Measurements from ENCODE around the gene SH3TC2. TPM values are rescaled to one million over a fixed set of nuclear protein-coding genes. Genes with fewer than 3 reads are reported as not detected.

The SH3TC2 gene
- total RNA-seq, 1 experiment from 2014 or later: 38.8 TPM

DNA sequence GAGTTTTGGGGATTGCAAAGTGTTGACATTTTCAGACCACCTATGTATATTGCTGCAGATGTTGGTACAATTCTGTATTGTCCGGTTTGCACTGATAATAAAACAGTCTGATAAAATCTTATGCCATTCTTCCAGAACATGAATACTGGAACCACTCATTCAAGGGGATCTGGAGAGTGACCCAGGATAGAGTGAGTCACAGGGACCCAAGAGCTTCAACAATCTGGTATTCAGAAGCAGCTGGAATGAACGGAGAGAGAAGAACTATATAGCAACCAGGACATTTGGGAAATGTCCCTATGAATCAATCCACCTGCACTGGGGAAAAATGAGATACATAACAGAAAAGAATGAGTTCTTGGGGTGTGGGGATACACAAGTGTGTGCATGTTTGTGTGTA lies 73.3 kb downstream of the SH3TC2 start:
- POLR2A ChIA-PET (ENCODE audit: unreplicated experiment): no interaction called here
- no peak overlapping the region for H3K4me2 ChIP-seq
- no peaks in the 10 kb centered on the region for H4K20me1 ChIP-seq (ENCODE audit: insufficient read depth)
- no peaks in the 10 kb centered on the region for H3K9me2 ChIP-seq (ENCODE audit: insufficient read depth)
- H3K27ac ChIP-seq: no peak overlapping the region
- peaks cover 46% of the 10 kb centered on the region for H3K4me1 ChIP-seq (replicated peaks; ENCODE audit: insufficient read depth)
- intact Hi-C loops (cut with micrococcal nuclease; ENCODE audit: unreplicated experiment): no loop called here
- peaks cover 15% of the 10 kb centered on the region for H3F3A ChIP-seq (ENCODE audit: insufficient read depth, low read depth)
- H3K9me3 ChIP-seq (ENCODE audit: insufficient read depth, low read depth): peaks cover 7% of the 10 kb centered on the region
- no peaks in the 10 kb centered on the region for H3K79me2 ChIP-seq (ENCODE audit: low read depth)
- BruUV-seq (replicated peaks): no TSS peak
- TF ChIP-seq EZH2 (IDR thresholded peaks at IDR 0.05; ENCODE audit: low read depth) (no peak), CTCF (conservative IDR thresholded peaks at IDR 0.05) (no peak)
- no peak for DNase-seq
- no peaks in the 10 kb centered on the region for H3K27me3 ChIP-seq (ENCODE audit: insufficient read depth, low read depth)
- no peak overlapping the region for H2AFZ ChIP-seq
- H3K4me3 ChIP-seq: no peak overlapping the region
- CTCF ChIA-PET: interaction anchor here (0.5 kb wide), 1 partner anchor 135 kb away, joined by 6 read pairs; no protein-coding TSS in a partner anchor
- no peaks in the 10 kb centered on the region for H3K36me3 ChIP-seq (ENCODE audit: low read depth)

DNA sequence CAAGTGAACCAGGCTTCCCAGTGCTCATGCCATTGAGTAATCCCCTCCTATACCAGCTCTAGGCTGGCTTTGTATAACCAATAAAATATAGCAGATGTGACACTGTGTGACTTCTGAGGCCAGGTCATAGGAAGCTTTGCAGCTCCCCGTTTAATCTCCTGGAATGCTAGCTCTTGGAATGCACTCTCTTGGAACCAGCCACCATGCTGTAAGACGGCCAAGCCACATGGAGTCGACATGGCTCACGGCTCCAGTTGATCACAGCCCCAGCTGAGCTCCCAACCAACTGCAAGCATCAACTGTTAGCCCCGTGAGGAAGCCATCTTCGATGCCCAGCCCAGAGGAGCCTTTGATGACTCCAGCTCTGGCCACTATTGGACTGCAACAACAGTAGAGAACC lies 74.5 kb downstream of the SH3TC2 start:
- POLR2A ChIA-PET (ENCODE audit: unreplicated experiment): interaction anchor here (0.6 kb wide), 1 partner anchor 42 kb away, joined by 8 read pairs; no protein-coding TSS in a partner anchor
- Histone ChIP-seq H3F3A (ENCODE audit: insufficient read depth, low read depth) (peaks cover 23% of the 10 kb centered on the region), H3K9me3 (ENCODE audit: insufficient read depth, low read depth) (peaks cover 7% of the 10 kb centered on the region), H2AFZ (no peak overlapping the region), H3K27me3 (ENCODE audit: insufficient read depth, low read depth) (no peaks in the 10 kb centered on the region), H3K4me1 (replicated peaks; ENCODE audit: insufficient read depth) (peaks cover 59% of the 10 kb centered on the region), H3K4me2 (no peak overlapping the region), H4K20me1 (ENCODE audit: insufficient read depth) (no peaks in the 10 kb centered on the region), H3K9me2 (ENCODE audit: insufficient read depth) (no peaks in the 10 kb centered on the region), H3K4me3 (no peak overlapping the region), H3K36me3 (ENCODE audit: low read depth) (no peaks in the 10 kb centered on the region), H3K27ac (peak overlapping the region; percentile 99), H3K79me2 (ENCODE audit: low read depth) (no peaks in the 10 kb centered on the region)
- CTCF ChIA-PET: interaction anchor here (0.6 kb wide), 1 partner anchor 48 kb away, joined by 3 read pairs; no protein-coding TSS in a partner anchor
- BruUV-seq (replicated peaks): no TSS peak
- TF ChIP-seq CTCF (conservative IDR thresholded peaks at IDR 0.05) (no peak), EZH2 (IDR thresholded peaks at IDR 0.05; ENCODE audit: low read depth) (no peak)
- no peak for DNase-seq
- intact Hi-C loops (cut with micrococcal nuclease; ENCODE audit: unreplicated experiment): no loop called here

DNA sequence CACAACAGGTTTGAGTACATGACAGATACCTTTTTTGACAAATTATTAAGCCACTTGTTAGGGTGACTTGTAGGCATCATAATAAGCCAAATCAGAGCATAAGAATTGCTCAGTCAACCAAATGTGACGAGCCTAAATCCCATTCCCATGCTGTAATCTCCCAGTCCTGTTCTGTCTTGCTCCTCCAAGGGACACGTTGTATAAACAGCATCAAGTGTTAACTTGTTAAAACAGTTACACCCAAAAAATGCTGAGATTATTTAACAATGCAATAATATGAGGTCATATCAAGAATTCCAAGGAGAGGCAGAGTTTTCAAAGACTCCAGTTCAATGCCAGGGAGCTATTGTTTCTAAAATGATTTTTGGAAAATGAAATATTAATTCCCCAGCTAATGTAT lies 76.2 kb downstream of the SH3TC2 start:
- Histone ChIP-seq H3K4me3 (no peak overlapping the region), H3K27me3 (ENCODE audit: insufficient read depth, low read depth) (no peaks in the 10 kb centered on the region), H3K79me2 (ENCODE audit: low read depth) (no peaks in the 10 kb centered on the region), H2AFZ (no peak overlapping the region), H3K4me1 (replicated peaks; ENCODE audit: insufficient read depth) (peaks cover 67% of the 10 kb centered on the region), H3F3A (ENCODE audit: insufficient read depth, low read depth) (peaks cover 23% of the 10 kb centered on the region), H4K20me1 (ENCODE audit: insufficient read depth) (no peaks in the 10 kb centered on the region), H3K36me3 (ENCODE audit: low read depth) (no peaks in the 10 kb centered on the region), H3K9me3 (ENCODE audit: insufficient read depth, low read depth) (peaks cover 7% of the 10 kb centered on the region), H3K9me2 (ENCODE audit: insufficient read depth) (no peaks in the 10 kb centered on the region), H3K4me2 (no peak overlapping the region), H3K27ac (peak overlapping the region; percentile 99)
- ChIA-PET CTCF (interaction anchor here (1.4 kb wide), 2 partner anchors 27 to 49 kb away, joined by 3 to 4 read pairs; no protein-coding TSS in a partner anchor), POLR2A (ENCODE audit: unreplicated experiment) (no interaction called here)
- DNase-seq: no peak
- TF ChIP-seq EZH2 (IDR thresholded peaks at IDR 0.05; ENCODE audit: low read depth): no peak
- no peak for TF ChIP-seq CTCF (conservative IDR thresholded peaks at IDR 0.05)
- intact Hi-C loops (cut with micrococcal nuclease; ENCODE audit: unreplicated experiment): no loop called here
- BruUV-seq (replicated peaks): no TSS peak

Measured in PC-9 (cell line).